ENCODE measurements around the gene TXLNB.
A peak's percentile ranks its signal among the peaks of the same experiment; 100 is the strongest.

TXLNB gene

GRCh38 chr6:139284789-139285188 is 7.0 kb downstream of the TXLNB start:
- H2AFZ ChIP-seq (ENCODE audit: low read depth, low read length) = no peak overlapping the region
- H3K4ac ChIP-seq (ENCODE audit: low read depth in 1 of 2, low read length in 2 of 2) = no peak overlapping the region
- no peak overlapping the region for H3K18ac ChIP-seq (ENCODE audit: low read depth in 1 of 2, low read length in 2 of 2)
- H3K14ac ChIP-seq (ENCODE audit: low read length in 2 of 2) = no peak overlapping the region
- 100% methylated on average over 1 of the region's 3 CpGs for WGBS
- no peaks in the 10 kb centered on the region for H3K36me3 ChIP-seq (ENCODE audit: control insufficient read depth in 1 of 2, insufficient read depth in 2 of 2, low read depth in 1 of 2, low read length in 2 of 2)
- H2BK5ac ChIP-seq (ENCODE audit: low read depth, low read length, poor library complexity, severe bottlenecking) = no peak overlapping the region
- no peak overlapping the region for H2BK15ac ChIP-seq (ENCODE audit: low read depth, poor library complexity, severe bottlenecking)
- no peak overlapping the region for H2AK5ac ChIP-seq (ENCODE audit: low read length, severe bottlenecking)
- no peak overlapping the region for H3K9ac ChIP-seq (ENCODE audit: low read length)
- no peak overlapping the region for H3K4me3 ChIP-seq (ENCODE audit: insufficient read depth in 1 of 2, low read depth in 1 of 2, low read length in 2 of 2)
- H2BK12ac ChIP-seq (ENCODE audit: low read length in 2 of 2) = no peak overlapping the region
- H3K4me2 ChIP-seq (ENCODE audit: low read length, poor library complexity, severe bottlenecking) = no peak overlapping the region
- no peak overlapping the region for H2BK120ac ChIP-seq (ENCODE audit: low read depth, low read length)
- H3K27me3 ChIP-seq (ENCODE audit: control insufficient read depth in 1 of 2, insufficient read depth in 1 of 2, low read length in 2 of 2) = no peaks in the 10 kb centered on the region
- no peaks in the 10 kb centered on the region for H3K79me1 ChIP-seq (replicated peaks; ENCODE audit: low read length, poor library complexity, severe bottlenecking)
- H3K23ac ChIP-seq (ENCODE audit: low read length in 2 of 2) = no peak overlapping the region
- DNase-seq = no peak
- H3K9me3 ChIP-seq (ENCODE audit: control insufficient read depth, low read length) = no peaks in the 10 kb centered on the region
- no peaks in the 10 kb centered on the region for H3K4me1 ChIP-seq (ENCODE audit: control insufficient read depth, insufficient read depth, low read depth, low read length)
- no peak overlapping the region for H3K27ac ChIP-seq (ENCODE audit: low read length, poor library complexity, severe bottlenecking)
- no peak overlapping the region for H4K91ac ChIP-seq (ENCODE audit: low read length)
- H4K8ac ChIP-seq (ENCODE audit: low read length) = no peak overlapping the region

GRCh38 chr6:139282684-139283083 is 9.1 kb downstream of the TXLNB start:
- H2AK5ac ChIP-seq (ENCODE audit: low read length, severe bottlenecking) = no peak overlapping the region
- no peak overlapping the region for H2BK15ac ChIP-seq (ENCODE audit: low read depth, poor library complexity, severe bottlenecking)
- no peaks in the 10 kb centered on the region for H3K27me3 ChIP-seq (ENCODE audit: control insufficient read depth in 1 of 2, insufficient read depth in 1 of 2, low read length in 2 of 2)
- no peak overlapping the region for H2BK12ac ChIP-seq (ENCODE audit: low read length in 2 of 2)
- H3K18ac ChIP-seq (ENCODE audit: low read depth in 1 of 2, low read length in 2 of 2) = no peak overlapping the region
- no peak overlapping the region for H3K4me2 ChIP-seq (ENCODE audit: low read length, poor library complexity, severe bottlenecking)
- H3K14ac ChIP-seq (ENCODE audit: low read length in 2 of 2) = no peak overlapping the region
- no peak overlapping the region for H3K4me3 ChIP-seq (ENCODE audit: insufficient read depth in 1 of 2, low read depth in 1 of 2, low read length in 2 of 2)
- H3K9me3 ChIP-seq (ENCODE audit: control insufficient read depth, low read length) = no peaks in the 10 kb centered on the region
- H3K36me3 ChIP-seq (ENCODE audit: control insufficient read depth in 1 of 2, insufficient read depth in 2 of 2, low read depth in 1 of 2, low read length in 2 of 2) = no peaks in the 10 kb centered on the region
- H2AFZ ChIP-seq (ENCODE audit: low read depth, low read length) = no peak overlapping the region
- no peak overlapping the region for H2BK120ac ChIP-seq (ENCODE audit: low read depth, low read length)
- 97% methylated on average over 3 of the region's 3 CpGs for WGBS
- no peak overlapping the region for H3K4ac ChIP-seq (ENCODE audit: low read depth in 1 of 2, low read length in 2 of 2)
- H3K4me1 ChIP-seq (ENCODE audit: control insufficient read depth, insufficient read depth, low read depth, low read length) = no peaks in the 10 kb centered on the region
- H3K27ac ChIP-seq (ENCODE audit: low read length, poor library complexity, severe bottlenecking) = no peak overlapping the region
- no peak overlapping the region for H4K8ac ChIP-seq (ENCODE audit: low read length)
- no peak overlapping the region for H4K91ac ChIP-seq (ENCODE audit: low read length)
- no peaks in the 10 kb centered on the region for H3K79me1 ChIP-seq (replicated peaks; ENCODE audit: low read length, poor library complexity, severe bottlenecking)
- H3K9ac ChIP-seq (ENCODE audit: low read length) = no peak overlapping the region
- DNase-seq = no peak
- H3K23ac ChIP-seq (ENCODE audit: low read length in 2 of 2) = no peak overlapping the region
- H2BK5ac ChIP-seq (ENCODE audit: low read depth, low read length, poor library complexity, severe bottlenecking) = no peak overlapping the region

DNA sequence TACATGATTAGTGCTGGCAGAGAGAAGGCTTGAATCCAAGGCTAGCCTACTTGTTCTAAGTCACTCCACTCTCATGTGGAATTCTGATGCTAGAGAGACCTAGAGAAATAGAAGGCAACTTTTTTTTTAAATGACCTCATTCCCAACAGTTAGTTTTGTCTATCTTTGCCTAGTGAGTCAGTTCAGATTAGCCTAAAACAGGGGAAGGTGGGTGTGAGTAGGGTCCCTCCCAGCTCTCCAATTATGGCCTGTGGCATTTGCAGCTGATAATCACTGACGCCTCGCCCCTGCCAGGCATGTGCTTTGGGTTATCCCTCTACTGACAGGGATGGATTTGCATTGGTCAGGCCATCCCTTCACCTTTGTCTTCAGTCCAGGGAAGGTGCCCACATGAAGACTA is 13.6 kb downstream of the TXLNB start:
- Histone ChIP-seq H2BK15ac (ENCODE audit: low read depth, poor library complexity, severe bottlenecking) (no peak overlapping the region), H3K23ac (ENCODE audit: low read length in 2 of 2) (no peak overlapping the region), H3K4me2 (ENCODE audit: low read length, poor library complexity, severe bottlenecking) (no peak overlapping the region), H2AK5ac (ENCODE audit: low read length, severe bottlenecking) (no peak overlapping the region), H3K18ac (ENCODE audit: low read depth in 1 of 2, low read length in 2 of 2) (no peak overlapping the region), H3K36me3 (ENCODE audit: control insufficient read depth in 1 of 2, insufficient read depth in 2 of 2, low read depth in 1 of 2, low read length in 2 of 2) (no peaks in the 10 kb centered on the region), H3K4me3 (ENCODE audit: insufficient read depth in 1 of 2, low read depth in 1 of 2, low read length in 2 of 2) (no peak overlapping the region), H2BK12ac (ENCODE audit: low read length in 2 of 2) (no peak overlapping the region), H3K9ac (ENCODE audit: low read length) (no peak overlapping the region), H3K4me1 (ENCODE audit: control insufficient read depth, insufficient read depth, low read depth, low read length) (no peaks in the 10 kb centered on the region), H3K27me3 (ENCODE audit: control insufficient read depth in 1 of 2, insufficient read depth in 1 of 2, low read length in 2 of 2) (no peaks in the 10 kb centered on the region), H2AFZ (ENCODE audit: low read depth, low read length) (no peak overlapping the region), H3K14ac (ENCODE audit: low read length in 2 of 2) (no peak overlapping the region), H3K9me3 (ENCODE audit: control insufficient read depth, low read length) (no peaks in the 10 kb centered on the region), H4K8ac (ENCODE audit: low read length) (peak overlapping the region; percentile 49), H2BK120ac (ENCODE audit: low read depth, low read length) (no peak overlapping the region), H2BK5ac (ENCODE audit: low read depth, low read length, poor library complexity, severe bottlenecking) (no peak overlapping the region), H3K4ac (ENCODE audit: low read depth in 1 of 2, low read length in 2 of 2) (no peak overlapping the region), H3K27ac (ENCODE audit: low read length, poor library complexity, severe bottlenecking) (no peak overlapping the region), H4K91ac (ENCODE audit: low read length) (no peak overlapping the region), H3K79me1 (replicated peaks; ENCODE audit: low read length, poor library complexity, severe bottlenecking) (no peaks in the 10 kb centered on the region)
- DNase-seq = no peak
- 87% methylated on average over 2 of the region's 2 CpGs for WGBS

DNA sequence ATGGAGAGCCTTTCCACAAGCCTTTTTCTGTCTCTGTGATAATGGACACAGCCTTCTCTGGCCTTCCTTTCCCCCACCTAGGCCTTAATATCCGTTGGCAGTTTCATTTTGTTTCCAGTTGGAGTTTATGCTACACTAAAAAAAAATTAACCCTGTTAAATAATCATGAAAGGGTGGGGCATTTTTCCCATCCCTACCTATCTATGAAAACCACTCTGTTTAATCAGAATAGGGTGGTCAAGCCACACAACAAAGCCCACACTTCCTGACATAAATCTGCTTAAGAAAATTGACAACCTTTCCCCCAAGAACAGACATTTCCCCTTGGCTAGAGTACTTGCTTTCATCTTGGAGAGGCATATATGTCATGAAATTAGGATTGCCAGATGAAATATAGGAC is 14.2 kb downstream of the TXLNB start:
- Histone ChIP-seq H2BK120ac (ENCODE audit: low read depth, low read length) (no peak overlapping the region), H3K14ac (ENCODE audit: low read length in 2 of 2) (no peak overlapping the region), H3K9me3 (ENCODE audit: control insufficient read depth, low read length) (no peaks in the 10 kb centered on the region), H4K91ac (ENCODE audit: low read length) (no peak overlapping the region), H3K18ac (ENCODE audit: low read depth in 1 of 2, low read length in 2 of 2) (no peak overlapping the region), H4K8ac (ENCODE audit: low read length) (no peak overlapping the region), H3K9ac (ENCODE audit: low read length) (peak overlapping the region; percentile 5), H2BK12ac (ENCODE audit: low read length in 2 of 2) (no peak overlapping the region), H2BK5ac (ENCODE audit: low read depth, low read length, poor library complexity, severe bottlenecking) (no peak overlapping the region), H3K27ac (ENCODE audit: low read length, poor library complexity, severe bottlenecking) (no peak overlapping the region), H3K4me2 (ENCODE audit: low read length, poor library complexity, severe bottlenecking) (no peak overlapping the region), H2AK5ac (ENCODE audit: low read length, severe bottlenecking) (no peak overlapping the region), H2BK15ac (ENCODE audit: low read depth, poor library complexity, severe bottlenecking) (no peak overlapping the region), H3K79me1 (replicated peaks; ENCODE audit: low read length, poor library complexity, severe bottlenecking) (no peaks in the 10 kb centered on the region), H3K23ac (ENCODE audit: low read length in 2 of 2) (no peak overlapping the region), H3K36me3 (ENCODE audit: control insufficient read depth in 1 of 2, insufficient read depth in 2 of 2, low read depth in 1 of 2, low read length in 2 of 2) (no peaks in the 10 kb centered on the region), H3K4me1 (ENCODE audit: control insufficient read depth, insufficient read depth, low read depth, low read length) (no peaks in the 10 kb centered on the region), H3K4me3 (ENCODE audit: insufficient read depth in 1 of 2, low read depth in 1 of 2, low read length in 2 of 2) (no peak overlapping the region), H3K4ac (ENCODE audit: low read depth in 1 of 2, low read length in 2 of 2) (no peak overlapping the region), H3K27me3 (ENCODE audit: control insufficient read depth in 1 of 2, insufficient read depth in 1 of 2, low read length in 2 of 2) (no peaks in the 10 kb centered on the region), H2AFZ (ENCODE audit: low read depth, low read length) (no peak overlapping the region)
- no CpG with 5 or more reads among the region's 1 CpG for WGBS
- no peak for DNase-seq

Measured in mesenchymal stem cell (in vitro differentiated cells and primary cell).